PC-3 (cell line): ENCODE results near the gene TSPAN33.

Experiments used
- CTCF ChIP-seq: fragments of 300-600 bp; sonication (generic); conservative IDR thresholded peaks from 2 replicates; pipeline ENCODE4 v1.5.1; 2017; ENCODE audit warnings: antibody characterized with exemption, low read depth, mild to moderate bottlenecking, low read length
- EZH2 ChIP-seq: fragments of 300-600 bp; sonication (generic); IDR thresholded peaks from one replicate; pipeline ENCODE4 v1.6.1; 2017; ENCODE audit warnings: antibody characterized with exemption, mild to moderate bottlenecking, low read length; ENCODE audit not compliant: unreplicated experiment
- EZH2phosphoT487 ChIP-seq: fragments of 300-600 bp; sonication (generic); IDR thresholded peaks from 2 replicates; pipeline ENCODE4 v1.6.1; 2018; ENCODE audit warnings: mild to moderate bottlenecking, antibody characterized with exemption, low read length, borderline replicate concordance

GRCh38 chr7:129202058-129202777, 57.7 kb downstream of the TSPAN33 start:
- no peak for TF ChIP-seq CTCF
- TF ChIP-seq EZH2 = no peak
- TF ChIP-seq EZH2phosphoT487 = no peak
